Neural progenitor cell (in vitro differentiated cells): ENCODE results near the gene IL23R. TPM values are rescaled to one million over a fixed set of nuclear protein-coding genes. Genes with fewer than 3 reads are reported as not detected.

Source experiments
- DNase-seq: peaks from one replicate; pipeline ENCODE4 v3.0.0-alpha.2; 2016; ENCODE audit warnings: low spot score
- H2AFZ ChIP-seq: fragments of 200-600 bp; sonication (generic); replicated peaks from 2 replicates; pipeline ENCODE4 v1.6.1; 2016; ENCODE audit warnings: antibody characterized with exemption
- H3F3A ChIP-seq: fragments of 200-600 bp; sonication (generic); 2 replicates; pipeline ENCODE4 v1.6.1; 2016; ENCODE audit warnings: antibody characterized with exemption, low read depth
- H3K27ac ChIP-seq: fragments of 200-600 bp; sonication (generic); 2 replicates; pipeline ENCODE4 v1.5.1; 2016; ENCODE audit warnings: mild to moderate bottlenecking
- H3K27me3 ChIP-seq: fragments of 200-600 bp; sonication (generic); 2 replicates; pipeline ENCODE4 v1.6.1; 2016; ENCODE audit warnings: mild to moderate bottlenecking, moderate library complexity
- H3K36me3 ChIP-seq: fragments of 200-600 bp; sonication (generic); 2 replicates; pipeline ENCODE4 v1.5.1; 2016
- H3K4me1 ChIP-seq: fragments of 200-600 bp; sonication (generic); 2 replicates; pipeline ENCODE4 v1.6.1; 2016; ENCODE audit warnings: mixed run types
- H3K4me2 ChIP-seq: fragments of 200-600 bp; sonication (generic); 2 replicates; pipeline ENCODE4 v1.6.1; 2016
- H3K4me3 ChIP-seq: fragments of 200-600 bp; sonication (generic); 2 replicates; pipeline ENCODE4 v1.5.1; 2016
- H3K79me2 ChIP-seq: fragments of 200-600 bp; sonication (generic); 2 replicates; pipeline ENCODE4 v1.6.1; 2016; ENCODE audit warnings: low read depth
- H3K9ac ChIP-seq: fragments of 200-600 bp; sonication (generic); 2 replicates; pipeline ENCODE4 v1.6.1; 2016
- H3K9me3 ChIP-seq: fragments of 200-600 bp; sonication (generic); 2 replicates; pipeline ENCODE4 v1.5.1; 2016; ENCODE audit warnings: low read depth
- H4K20me1 ChIP-seq: fragments of 200-600 bp; sonication (generic); 2 replicates; pipeline ENCODE4 v1.6.1; 2016; ENCODE audit warnings: low read depth
- H3K27ac Mint-ChIP-seq: 3 replicates; pipeline ENCODE4 v1.8.0; 2021; ENCODE audit warnings: mixed read lengths
- H3K27me3 Mint-ChIP-seq: 2 replicates; pipeline ENCODE4 v1.8.0; 2022; ENCODE audit warnings: low read depth, mild to moderate bottlenecking, inconsistent platforms, moderate library complexity, mixed read lengths; ENCODE audit not compliant: insufficient read depth
- H3K36me3 Mint-ChIP-seq: 3 replicates; pipeline ENCODE4 v1.8.0; 2021; ENCODE audit warnings: mixed read lengths
- H3K4me1 Mint-ChIP-seq: 3 replicates; pipeline ENCODE4 v1.8.0; 2021; ENCODE audit warnings: mixed read lengths
- H3K4me3 Mint-ChIP-seq: 3 replicates; pipeline ENCODE4 v1.8.0; 2021; ENCODE audit warnings: mild to moderate bottlenecking, moderate library complexity, mixed read lengths
- H3K9me3 Mint-ChIP-seq: 3 replicates; pipeline ENCODE4 v1.8.0; 2020; ENCODE audit warnings: mixed read lengths
- EZH2 ChIP-seq: fragments of 200-600 bp; sonication (generic); IDR thresholded peaks from 2 replicates; pipeline ENCODE4 v1.6.1; 2017; ENCODE audit warnings: antibody characterized with exemption, mild to moderate bottlenecking, moderate library complexity
- EZH2phosphoT487 ChIP-seq: fragments of 200-600 bp; sonication (generic); IDR thresholded peaks from 2 replicates; pipeline ENCODE4 v1.6.1; 2017; ENCODE audit warnings: antibody characterized with exemption
- total RNA-seq: library from RNA; depleted of rRNA; stranded (reverse); fragments of >200 nt; gene quantifications from 2 replicates; pipeline ENCODE4 v1.2.3, GENCODE V29; 2015; ENCODE audit warnings: low replicate concordance
- TF ChIP-seq, protein P1 (sequence below): fragments of 200-600 bp; sonication (generic); IDR thresholded peaks from 2 replicates; pipeline ENCODE4 v1.5.1; 2017; ENCODE audit warnings: antibody characterized with exemption, mild to moderate bottlenecking

Gene IL23R
- total RNA-seq, 1 donor from 2014 or later, result not detected

DNA sequence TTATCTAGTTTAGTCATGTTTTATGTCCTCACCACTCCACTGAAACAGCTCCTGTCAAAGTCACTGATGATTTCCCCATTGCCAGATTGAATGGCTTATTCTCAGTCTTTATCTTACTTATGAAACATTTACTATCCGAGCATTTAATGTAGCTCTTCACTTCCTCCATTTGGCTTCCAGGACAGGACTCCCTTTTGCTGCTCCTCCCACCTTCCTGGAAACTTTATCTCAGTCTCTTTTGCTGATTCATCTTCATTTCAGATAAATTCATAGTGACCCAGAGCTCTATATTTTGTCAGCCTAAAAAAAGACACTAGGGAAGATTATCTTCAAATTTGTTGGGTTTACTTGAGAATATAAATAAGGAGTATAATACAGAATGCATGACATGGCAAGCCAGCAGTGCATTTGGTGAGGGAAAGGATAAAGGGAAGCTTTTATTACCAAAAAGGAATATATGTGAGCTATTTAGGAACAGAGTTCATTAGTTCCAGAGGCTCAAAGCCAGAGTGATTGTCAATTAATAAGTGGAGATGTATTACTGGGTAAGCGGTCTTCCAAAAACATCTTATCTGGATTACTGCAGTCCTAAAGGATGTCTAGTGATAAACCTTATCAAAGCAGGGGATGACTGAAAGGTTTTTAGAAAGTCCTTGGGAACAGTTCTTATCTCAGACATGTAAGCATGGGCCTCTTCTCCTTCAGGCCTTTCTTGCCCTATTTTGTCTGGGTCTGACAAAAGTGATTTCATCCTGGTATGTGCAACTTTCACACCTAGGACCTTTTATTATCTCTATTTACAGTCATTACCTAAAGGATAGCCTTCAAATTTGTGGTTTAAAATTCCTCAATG lies 25.6 kb downstream of the IL23R start:
- no peak overlapping the region for H2AFZ ChIP-seq
- Mint-ChIP-seq H3K27ac (no peak overlapping the region), H3K9me3 (no peaks in the 10 kb centered on the region), H3K27me3 (no peaks in the 10 kb centered on the region), H3K36me3 (no peaks in the 10 kb centered on the region), H3K4me1 (peaks cover 3% of the 10 kb centered on the region), H3K4me3 (no peak overlapping the region)
- H3F3A ChIP-seq, result no peaks in the 10 kb centered on the region
- no peaks in the 10 kb centered on the region for H3K79me2 ChIP-seq
- H3K36me3 ChIP-seq, result no peaks in the 10 kb centered on the region
- TF ChIP-seq EZH2 (no peak), EZH2phosphoT487 (no peak)
- TF ChIP-seq, protein P1, sequence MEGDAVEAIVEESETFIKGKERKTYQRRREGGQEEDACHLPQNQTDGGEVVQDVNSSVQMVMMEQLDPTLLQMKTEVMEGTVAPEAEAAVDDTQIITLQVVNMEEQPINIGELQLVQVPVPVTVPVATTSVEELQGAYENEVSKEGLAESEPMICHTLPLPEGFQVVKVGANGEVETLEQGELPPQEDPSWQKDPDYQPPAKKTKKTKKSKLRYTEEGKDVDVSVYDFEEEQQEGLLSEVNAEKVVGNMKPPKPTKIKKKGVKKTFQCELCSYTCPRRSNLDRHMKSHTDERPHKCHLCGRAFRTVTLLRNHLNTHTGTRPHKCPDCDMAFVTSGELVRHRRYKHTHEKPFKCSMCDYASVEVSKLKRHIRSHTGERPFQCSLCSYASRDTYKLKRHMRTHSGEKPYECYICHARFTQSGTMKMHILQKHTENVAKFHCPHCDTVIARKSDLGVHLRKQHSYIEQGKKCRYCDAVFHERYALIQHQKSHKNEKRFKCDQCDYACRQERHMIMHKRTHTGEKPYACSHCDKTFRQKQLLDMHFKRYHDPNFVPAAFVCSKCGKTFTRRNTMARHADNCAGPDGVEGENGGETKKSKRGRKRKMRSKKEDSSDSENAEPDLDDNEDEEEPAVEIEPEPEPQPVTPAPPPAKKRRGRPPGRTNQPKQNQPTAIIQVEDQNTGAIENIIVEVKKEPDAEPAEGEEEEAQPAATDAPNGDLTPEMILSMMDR, result no peak
- H3K9me3 ChIP-seq, result no peaks in the 10 kb centered on the region
- H4K20me1 ChIP-seq, result no peaks in the 10 kb centered on the region
- H3K4me1 ChIP-seq, result peaks cover 9% of the 10 kb centered on the region
- H3K4me3 ChIP-seq, result no peak overlapping the region
- no peak overlapping the region for H3K4me2 ChIP-seq
- no peaks in the 10 kb centered on the region for H3K27me3 ChIP-seq
- no peak overlapping the region for H3K27ac ChIP-seq
- no peak for DNase-seq
- no peak overlapping the region for H3K9ac ChIP-seq

DNA sequence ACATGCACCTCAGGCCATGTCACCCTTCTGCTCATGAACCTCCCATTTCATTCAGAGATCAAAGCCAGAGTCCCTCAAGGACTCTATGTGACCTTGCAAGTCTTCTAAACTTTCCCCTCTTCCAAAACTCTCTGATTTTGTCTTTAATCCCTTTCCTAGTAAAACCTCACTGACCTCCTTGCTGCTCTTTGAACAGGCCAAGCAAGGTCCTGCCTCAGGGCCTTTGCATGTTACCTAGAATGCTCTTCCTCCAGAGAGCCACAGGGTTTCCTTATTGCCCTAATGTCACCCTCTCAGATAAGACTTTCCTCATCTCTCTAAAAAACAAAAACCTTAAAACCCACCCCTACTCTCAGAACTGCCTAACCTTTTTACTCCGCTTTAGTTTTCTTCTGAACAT lies 26.6 kb downstream of the IL23R start:
- Mint-ChIP-seq H3K27me3 (no peaks in the 10 kb centered on the region), H3K9me3 (no peaks in the 10 kb centered on the region), H3K4me3 (no peak overlapping the region), H3K4me1 (peaks cover 3% of the 10 kb centered on the region), H3K27ac (no peak overlapping the region), H3K36me3 (no peaks in the 10 kb centered on the region)
- Histone ChIP-seq H4K20me1 (no peaks in the 10 kb centered on the region), H3K9ac (no peak overlapping the region), H3F3A (no peaks in the 10 kb centered on the region), H3K4me2 (no peak overlapping the region), H3K36me3 (no peaks in the 10 kb centered on the region), H3K27ac (no peak overlapping the region), H3K4me1 (peaks cover 9% of the 10 kb centered on the region), H3K4me3 (no peak overlapping the region), H3K27me3 (no peaks in the 10 kb centered on the region), H2AFZ (no peak overlapping the region), H3K9me3 (no peaks in the 10 kb centered on the region), H3K79me2 (no peaks in the 10 kb centered on the region)
- TF ChIP-seq EZH2, result no peak
- DNase-seq, result no peak

DNA sequence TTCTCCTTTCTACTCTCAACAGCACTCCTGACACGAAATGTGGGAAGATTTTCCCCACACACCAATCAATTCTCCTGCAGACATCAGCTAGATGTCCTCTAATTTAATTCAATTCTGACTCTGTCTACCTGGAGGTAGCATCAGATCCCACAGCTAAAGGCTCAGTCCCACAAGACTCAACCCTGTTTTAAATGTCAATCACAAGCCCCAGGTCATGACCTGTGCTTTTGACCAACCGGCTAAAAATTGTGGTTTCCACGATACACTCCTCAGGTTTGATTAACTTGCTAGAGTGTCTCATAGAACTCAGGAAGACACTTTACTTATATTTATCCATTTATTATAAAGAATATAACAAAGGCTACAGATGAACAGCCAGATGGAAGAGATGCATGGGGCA lies 27.4 kb downstream of the IL23R start:
- no peaks in the 10 kb centered on the region for H3K27me3 ChIP-seq
- no peak overlapping the region for H2AFZ ChIP-seq
- no peak overlapping the region for H3K27ac ChIP-seq
- H3K9me3 ChIP-seq, result no peaks in the 10 kb centered on the region
- H3K9ac ChIP-seq, result no peak overlapping the region
- no peaks in the 10 kb centered on the region for H3K36me3 ChIP-seq
- Mint-ChIP-seq H3K27ac (peak overlapping the region; percentile 91), H3K9me3 (no peaks in the 10 kb centered on the region), H3K27me3 (no peaks in the 10 kb centered on the region), H3K4me3 (no peak overlapping the region), H3K36me3 (no peaks in the 10 kb centered on the region), H3K4me1 (peaks cover 3% of the 10 kb centered on the region)
- no peaks in the 10 kb centered on the region for H3F3A ChIP-seq
- no peaks in the 10 kb centered on the region for H4K20me1 ChIP-seq
- TF ChIP-seq EZH2phosphoT487, result no peak
- TF ChIP-seq EZH2, result no peak
- TF ChIP-seq, protein P1, result no peak
- H3K4me2 ChIP-seq, result no peak overlapping the region
- H3K4me1 ChIP-seq, result peaks cover 9% of the 10 kb centered on the region
- no peak overlapping the region for H3K4me3 ChIP-seq
- DNase-seq, result no peak
- no peaks in the 10 kb centered on the region for H3K79me2 ChIP-seq

DNA sequence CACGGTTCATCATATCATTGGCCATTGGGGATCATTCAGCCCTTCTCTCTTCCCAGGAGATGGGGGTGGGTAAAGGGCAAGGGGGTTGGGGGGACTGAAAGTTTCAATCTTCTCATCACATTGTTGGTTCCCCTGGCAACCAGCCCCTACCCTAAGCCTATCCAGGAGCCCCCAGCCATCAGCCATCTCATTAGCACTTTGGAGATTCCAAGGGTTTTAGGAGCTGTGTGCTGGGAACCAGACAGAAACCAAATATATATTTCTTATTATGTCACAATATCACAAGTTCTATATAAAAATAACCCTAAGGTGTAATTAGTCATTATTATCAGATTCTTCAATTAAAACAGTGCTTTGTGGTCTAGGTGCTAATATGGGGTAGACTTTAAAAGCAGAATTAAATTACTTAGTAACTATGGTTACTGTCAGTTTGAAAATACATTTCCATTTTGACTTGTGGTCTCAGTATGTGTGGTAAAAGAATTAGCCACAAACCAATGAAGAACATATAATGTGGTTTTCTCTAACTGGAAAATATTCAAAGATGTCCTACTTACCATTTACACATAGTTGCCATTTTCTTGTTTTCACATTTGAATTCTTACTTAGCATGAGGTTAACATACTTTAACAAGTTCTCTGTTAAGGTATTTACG lies 28.1 kb downstream of the IL23R start:
- Histone ChIP-seq H3K27me3 (no peaks in the 10 kb centered on the region), H3K4me1 (peaks cover 9% of the 10 kb centered on the region), H3K79me2 (no peaks in the 10 kb centered on the region), H3K36me3 (no peaks in the 10 kb centered on the region), H3K4me2 (no peak overlapping the region), H3K4me3 (no peak overlapping the region), H3K27ac (no peak overlapping the region), H2AFZ (no peak overlapping the region), H3K9ac (no peak overlapping the region), H3F3A (no peaks in the 10 kb centered on the region), H4K20me1 (no peaks in the 10 kb centered on the region), H3K9me3 (no peaks in the 10 kb centered on the region)
- no peaks in the 10 kb centered on the region for H3K27me3 Mint-ChIP-seq
- no peaks in the 10 kb centered on the region for H3K36me3 Mint-ChIP-seq
- H3K4me1 Mint-ChIP-seq, result peaks cover 3% of the 10 kb centered on the region
- peak overlapping the region; percentile 59 for H3K27ac Mint-ChIP-seq
- no peak for DNase-seq
- no peaks in the 10 kb centered on the region for H3K9me3 Mint-ChIP-seq
- TF ChIP-seq EZH2 (no peak), EZH2phosphoT487 (no peak)
- TF ChIP-seq, protein P1, result no peak
- no peak overlapping the region for H3K4me3 Mint-ChIP-seq
